H1 (cell line): ENCODE measurements around the gene BARHL1. TPM values are rescaled to one million over a fixed set of nuclear protein-coding genes. Genes with fewer than 3 reads are reported as not detected.

ENCODE experiments used
- CTCF ChIA-PET: fragments of 300-600 bp; sonication (Branson Sonifier 250); formaldehyde crosslinking; loops from one replicate; lab custom pipeline; 2021; ENCODE audit not compliant: partially characterized antibody; lab: Charles Lee
- POLR2A ChIA-PET: fragments of 300-600 bp; sonication (Branson Sonifier 250); formaldehyde crosslinking; loops from one replicate; lab custom pipeline; 2021; ENCODE audit warnings: inconsistent platforms; ENCODE audit not compliant: partially characterized antibody; lab: Charles Lee
- DNase-seq, 2 experiments: peaks; one replicate each; pipeline versions ENCODE4 v3.0.0 to v3.0.0-alpha.2; 2010 to 2022; ENCODE audit warnings: low spot score in 2 of 2, low read depth in 1 of 2, mixed read lengths in 1 of 2
- FAIRE-seq: peaks from 2 replicates; lab custom pipeline; 2011; peaks lifted over from hg19 to GRCh38; lab: Jason Lieb, UNC
- H2AFZ ChIP-seq: 2 replicates; pipeline ENCODE4 v1.8.1; 2012; ENCODE audit warnings: low read length, inconsistent platforms
- H2AK5ac ChIP-seq: 2 replicates; pipeline ENCODE4 v1.6.1; 2013; ENCODE audit warnings: low read depth, low read length
- H2BK120ac ChIP-seq: replicated peaks from 2 replicates; pipeline ENCODE3; 2013; ENCODE audit warnings: low read depth, low read length, inconsistent platforms
- H2BK12ac ChIP-seq: 2 replicates; pipeline ENCODE4 v1.6.1; 2013; ENCODE audit warnings: low read depth, low read length
- H2BK15ac ChIP-seq: 2 replicates; pipeline ENCODE4 v1.6.1; 2013; ENCODE audit warnings: low read length
- H2BK20ac ChIP-seq: 2 replicates; pipeline ENCODE4 v1.6.1; 2013; ENCODE audit warnings: low read length
- H2BK5ac ChIP-seq: 2 replicates; pipeline ENCODE4 v1.6.1; 2013; ENCODE audit warnings: low read depth, low read length
- H3K14ac ChIP-seq: 2 replicates; pipeline ENCODE4 v1.6.1; 2013; ENCODE audit warnings: inconsistent platforms; ENCODE audit not compliant: insufficient read length
- H3K18ac ChIP-seq: 2 replicates; pipeline ENCODE4 v1.6.1; 2013; ENCODE audit warnings: low read length; ENCODE audit errors: extremely low read depth
- H3K23ac ChIP-seq: 2 replicates; pipeline ENCODE4 v1.6.1; 2013; ENCODE audit warnings: inconsistent platforms; ENCODE audit not compliant: insufficient read length
- H3K23me2 ChIP-seq: 2 replicates; pipeline ENCODE4 v1.6.1; 2013; ENCODE audit warnings: low read depth, low read length
- H3K27ac ChIP-seq: 2 replicates; pipeline ENCODE4 v1.6.1; 2011; ENCODE audit warnings: low read depth, low read length, inconsistent platforms
- H3K27me3 ChIP-seq, 4 experiments: replicated peaks in 1 of 4; 1 replicate in 1 of 4; 2 replicates in 3 of 4; pipeline versions ENCODE4 v1.6.1 to v1.8.1; 2011 to 2013; ENCODE audit warnings: low read length in 3 of 4, mild to moderate bottlenecking in 3 of 4, inconsistent platforms in 2 of 4, mixed read lengths in 2 of 4, moderate library complexity in 1 of 4; ENCODE audit not compliant: control insufficient read depth in 3 of 4, insufficient read depth in 3 of 4; ENCODE audit errors: extremely low read depth in 1 of 4
- H3K36me3 ChIP-seq, 4 experiments: 2 replicates each; pipeline versions ENCODE4 v1.6.1 to v1.8.1; 2011 to 2013; ENCODE audit warnings: mild to moderate bottlenecking in 4 of 4, low read length in 3 of 4, moderate library complexity in 2 of 4, control low read depth in 1 of 4, inconsistent platforms in 1 of 4; ENCODE audit not compliant: insufficient read depth in 4 of 4, control insufficient read depth in 2 of 4
- H3K4ac ChIP-seq: replicated peaks from 2 replicates; pipeline ENCODE3; 2013; ENCODE audit warnings: low read length, low read depth, mixed read lengths, inconsistent platforms; ENCODE audit not compliant: insufficient read length
- H3K4me1 ChIP-seq, 4 experiments: replicated peaks in 1 of 4; 1 replicate in 1 of 4; 2 replicates in 3 of 4; pipeline versions ENCODE4 v1.6.1 to v1.8.1; 2011 to 2013; ENCODE audit warnings: low read length in 3 of 4, inconsistent platforms in 2 of 4, mixed read lengths in 1 of 4; ENCODE audit not compliant: insufficient read depth in 4 of 4, control insufficient read depth in 3 of 4
- H3K4me2 ChIP-seq, 2 experiments: 2 replicates each; pipeline versions ENCODE4 v1.6.1 to v1.8.1; 2011 to 2013; ENCODE audit warnings: low read depth in 2 of 2, low read length in 2 of 2, control low read depth in 1 of 2, inconsistent platforms in 1 of 2, mild to moderate bottlenecking in 1 of 2; ENCODE audit not compliant: insufficient read depth in 1 of 2
- H3K4me3 ChIP-seq, 4 experiments: fragments of 200-600, 300-600 bp in 1 of 4; sonication (generic), shearing (Covaris generic), sonication (Bioruptor Twin) in 1 of 4; 2 replicates each; pipeline versions ENCODE4 v1.5.1 to v1.8.1; 2011 to 2016; ENCODE audit warnings: low read length in 4 of 4, low read depth in 3 of 4, control low read depth in 2 of 4, inconsistent platforms in 2 of 4, mild to moderate bottlenecking in 2 of 4, mixed read lengths in 1 of 4, moderate library complexity in 1 of 4; ENCODE audit not compliant: insufficient read depth in 2 of 4; ENCODE audit errors: extremely low read depth in 1 of 4
- H3K56ac ChIP-seq: replicated peaks from 2 replicates; pipeline ENCODE3; 2013; ENCODE audit warnings: low read depth, mild to moderate bottlenecking, mixed read lengths, low read length, inconsistent platforms; ENCODE audit not compliant: insufficient read length
- H3K79me1 ChIP-seq: 2 replicates; pipeline ENCODE4 v1.6.1; 2013; ENCODE audit warnings: low read depth, low read length, control low read depth
- H3K79me2 ChIP-seq, 2 experiments: 2 replicates each; pipeline versions ENCODE4 v1.6.1 to v1.8.1; 2012 to 2013; ENCODE audit warnings: low read length in 2 of 2, mild to moderate bottlenecking in 2 of 2, inconsistent platforms in 1 of 2; ENCODE audit not compliant: insufficient read depth in 2 of 2, control insufficient read depth in 1 of 2
- H3K9ac ChIP-seq, 4 experiments: replicated peaks in 1 of 4; 1 replicate in 1 of 4; 2 replicates in 3 of 4; pipeline versions ENCODE4 v1.6.1 to v1.8.1; 2011 to 2013; ENCODE audit warnings: low read depth in 3 of 4, low read length in 3 of 4, control low read depth in 2 of 4, mild to moderate bottlenecking in 2 of 4, moderate library complexity in 2 of 4, inconsistent platforms in 1 of 4; ENCODE audit errors: extremely low read depth in 1 of 4
- H3K9me3 ChIP-seq, 2 experiments: 2 replicates each; pipeline versions ENCODE4 v1.6.1 to v1.8.1; 2012 to 2013; ENCODE audit warnings: mild to moderate bottlenecking in 2 of 2, moderate library complexity in 2 of 2, control low read depth in 1 of 2, inconsistent platforms in 1 of 2, low read depth in 1 of 2, low read length in 1 of 2, mixed read lengths in 1 of 2; ENCODE audit not compliant: insufficient read depth in 2 of 2
- H4K20me1 ChIP-seq, 2 experiments: replicated peaks in 1 of 2; 2 replicates each; pipeline versions ENCODE3 to v1.8.1; 2011 to 2013; ENCODE audit warnings: inconsistent platforms in 2 of 2, low read length in 2 of 2, mild to moderate bottlenecking in 1 of 2; ENCODE audit not compliant: insufficient read depth in 2 of 2, control insufficient read depth in 1 of 2
- H4K5ac ChIP-seq: 2 replicates; pipeline ENCODE4 v1.6.1; 2013; ENCODE audit warnings: low read length, low read depth, mixed read lengths, inconsistent platforms; ENCODE audit not compliant: insufficient read length
- H4K8ac ChIP-seq: 2 replicates; pipeline ENCODE4 v1.8.0; 2013; ENCODE audit warnings: mild to moderate bottlenecking, moderate library complexity, low read length, inconsistent platforms; ENCODE audit not compliant: insufficient read depth; ENCODE audit errors: extremely low read depth
- H4K91ac ChIP-seq: replicated peaks from 2 replicates; pipeline ENCODE3; 2013; ENCODE audit warnings: low read length, mixed read lengths, inconsistent platforms; ENCODE audit not compliant: insufficient read length
- SRF ChIP-seq: IDR thresholded peaks from 2 replicates; pipeline ENCODE4 v1.6.1; 2011; ENCODE audit warnings: mild to moderate bottlenecking, low read depth, low read length, moderate library complexity
- ZNF274 ChIP-seq: IDR thresholded peaks from 2 replicates; pipeline ENCODE4 v1.7.0; 2012; ENCODE audit warnings: low read length, borderline replicate concordance; ENCODE audit errors: extremely low read depth
- WGBS, 2 experiments: shearing (Covaris generic) in 1 of 2; methylation state at CpG; one replicate each; pipeline versions ENCODE4 v1.1.6 to v1.1.7; 2013 to 2015; ENCODE audit warnings: low lambda C conversion rate in 2 of 2, mixed read lengths in 2 of 2, inconsistent platforms in 1 of 2, low coverage in 1 of 2, missing lambda C conversion rate in 1 of 2; ENCODE audit not compliant: insufficient replicate concordance in 2 of 2, insufficient coverage in 1 of 2, insufficient read length in 1 of 2; ENCODE audit errors: extremely low coverage in 1 of 2, missing lambda C conversion rate in 1 of 2; 5-methylcytosine and 5-hydroxymethylcytosine counted together
- polyA plus RNA-seq, 7 experiments: library from polyadenylated mRNA; depleted of rRNA in 3 of 7; stranded (reverse) in 5 of 7; unstranded in 2 of 7; fragments of >200 nt in 5 of 7; fragments of 200-250 nt in 2 of 7; gene quantifications; 1 replicate in 5 of 7; 2 replicates in 1 of 7; 4 replicates in 1 of 7; pipeline versions ENCODE4 v1.2.1 to v1.2.3, GENCODE V29; 2011 to 2013; ENCODE audit warnings: missing spikeins in 2 of 7, mixed read lengths in 2 of 7
- total RNA-seq: library from RNA; stranded (reverse); fragmentation: NEBNext Ultra II Directional; extraction: Animal tissue kit (Norgen Biotek cat#: 25700); gene quantifications from 2 replicates; pipeline ENCODE4 v1.2.1, GENCODE V29; 2021
- TF ChIP-seq, protein P1 (sequence below): IDR thresholded peaks from 2 replicates; pipeline ENCODE4 v1.6.1; 2012; ENCODE audit warnings: low read length, inconsistent platforms

Gene BARHL1
- total and polyA plus RNA-seq, 2 of the 8 experiments (the other 6 are each of a cell fraction or from before 2014, with no cell fraction given), result not detected

DNA sequence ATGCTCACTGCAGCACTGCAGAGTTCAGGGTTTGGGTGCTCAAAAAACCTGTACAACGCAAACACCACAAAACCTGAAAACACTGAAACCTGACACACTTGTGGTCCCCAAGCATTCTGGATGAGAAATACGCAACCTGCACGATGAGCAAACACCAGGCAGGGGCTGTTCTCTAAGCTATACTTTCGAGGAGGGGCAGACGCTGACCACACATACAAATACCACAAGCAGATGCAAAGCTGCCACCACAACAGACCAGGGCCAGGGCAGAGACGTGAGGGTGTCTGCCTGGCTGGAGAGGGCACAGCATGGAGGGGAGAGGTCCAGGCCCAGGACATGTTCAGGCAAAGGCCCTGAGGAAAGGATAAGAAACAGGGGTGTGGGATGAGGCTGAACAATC, 23.0 kb downstream of the BARHL1 start:
- Histone ChIP-seq H3K4ac (no peak overlapping the region), H2BK20ac (no peak overlapping the region), H3K4me2 (no peak overlapping the region), H4K91ac (no peak overlapping the region), H3K4me1 (no peaks in the 10 kb centered on the region), H2BK12ac (no peak overlapping the region), H3K27ac (no peak overlapping the region), H3K14ac (no peak overlapping the region), H3K79me2 (no peaks in the 10 kb centered on the region), H2AFZ (no peak overlapping the region), H2BK120ac (peak overlapping the region; percentile 41), H3K23me2 (no peaks in the 10 kb centered on the region), H4K8ac (no peak overlapping the region), H3K27me3 (no peaks in the 10 kb centered on the region), H4K5ac (no peak overlapping the region), H4K20me1 (peaks cover 3 to 4% of the 10 kb centered on the region in 2 experiments), H3K56ac (no peak overlapping the region), H3K79me1 (peaks cover 2% of the 10 kb centered on the region), H3K23ac (no peak overlapping the region), H3K9ac (no peak overlapping the region), H2BK5ac (peak overlapping the region; percentile 60; the same call in 1 of the 2 replicates), H3K18ac (no peak overlapping the region), H2AK5ac (no peak overlapping the region), H3K36me3 (peaks cover 0 to 14% (median 2%) of the 10 kb centered on the region in 4 experiments; a peak in 6 of 8 replicates), H3K9me3 (no peaks in the 10 kb centered on the region), H2BK15ac (no peak overlapping the region), H3K4me3 (no peak overlapping the region)
- ChIA-PET POLR2A (interaction anchor here (1.2 to 1.8 kb wide), 2 partner anchors 13 to 15 kb away, joined by 3 read pairs; no protein-coding TSS in a partner anchor), CTCF (interaction anchor here (2.0 kb wide), 1 partner anchor 39 kb away, joined by 4 read pairs; no protein-coding TSS in a partner anchor)
- DNase-seq (no peak), FAIRE-seq (no peak)
- WGBS, 2 experiments, result 89% methylated on average over 6 of the region's 6 CpGs; no CpG with 5 or more reads in 1 of the 2 experiments
- TF ChIP-seq, protein P1, sequence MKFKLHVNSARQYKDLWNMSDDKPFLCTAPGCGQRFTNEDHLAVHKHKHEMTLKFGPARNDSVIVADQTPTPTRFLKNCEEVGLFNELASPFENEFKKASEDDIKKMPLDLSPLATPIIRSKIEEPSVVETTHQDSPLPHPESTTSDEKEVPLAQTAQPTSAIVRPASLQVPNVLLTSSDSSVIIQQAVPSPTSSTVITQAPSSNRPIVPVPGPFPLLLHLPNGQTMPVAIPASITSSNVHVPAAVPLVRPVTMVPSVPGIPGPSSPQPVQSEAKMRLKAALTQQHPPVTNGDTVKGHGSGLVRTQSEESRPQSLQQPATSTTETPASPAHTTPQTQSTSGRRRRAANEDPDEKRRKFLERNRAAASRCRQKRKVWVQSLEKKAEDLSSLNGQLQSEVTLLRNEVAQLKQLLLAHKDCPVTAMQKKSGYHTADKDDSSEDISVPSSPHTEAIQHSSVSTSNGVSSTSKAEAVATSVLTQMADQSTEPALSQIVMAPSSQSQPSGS, result no peak
- TF ChIP-seq ZNF274, result no peak
- TF ChIP-seq SRF, result no peak
